ENCODE results near the gene SH3GL1. TPM values are rescaled to one million over a fixed set of nuclear protein-coding genes. Genes with fewer than 3 reads are reported as not detected.

SH3GL1 gene
- polyA plus RNA-seq, 1 donor (not counting 4 experiments of a cell fraction or from before 2014, with no cell fraction given): 47.4 TPM

GRCh38 chr19:4423416-4424126 is 23.2 kb upstream of the SH3GL1 start:
- H3K27me3 ChIP-seq (ENCODE audit: control insufficient read depth, extremely low read depth, insufficient read depth, low read length): no peaks in the 10 kb centered on the region
- no peak overlapping the region for H2AFZ ChIP-seq (ENCODE audit: control insufficient read depth, low read length)
- no peak overlapping the region for H3K4me3 ChIP-seq (ENCODE audit: control insufficient read depth in 2 of 3, extremely low read depth in 1 of 3, insufficient read depth in 2 of 3, low read depth in 1 of 3, low read length in 3 of 3)
- no peaks in the 10 kb centered on the region for H3K9me1 ChIP-seq (ENCODE audit: control insufficient read depth, extremely low read depth, insufficient read depth, low read length)
- dilution Hi-C loops (cut with MboI; ENCODE audit: extremely low pct_ligation_motif_present, low sequenced_read_pairs): no loop called here
- DNase-seq (ENCODE audit: low read depth, low spot score) (no peak), FAIRE-seq (no peak)
- no peaks in the 10 kb centered on the region for H4K20me1 ChIP-seq (ENCODE audit: control insufficient read depth, extremely low read depth, insufficient read depth, low read length)
- H3K79me2 ChIP-seq (ENCODE audit: control insufficient read depth, insufficient read depth, low read length): no peaks in the 10 kb centered on the region
- H3K9ac ChIP-seq (ENCODE audit: control insufficient read depth, extremely low read depth, insufficient read depth, low read length): no peak overlapping the region
- H3K27ac ChIP-seq (ENCODE audit: control insufficient read depth, insufficient read depth, low read length): no peak overlapping the region
- H3K9me3 ChIP-seq (ENCODE audit: control insufficient read depth, low read depth, low read length): no peaks in the 10 kb centered on the region
- H3K36me3 ChIP-seq (ENCODE audit: control insufficient read depth in 2 of 2, extremely low read depth in 1 of 2, insufficient read depth in 2 of 2, low read length in 2 of 2): peaks cover 7 to 22% of the 10 kb centered on the region in 2 experiments
- TF ChIP-seq CTCF (optimal IDR thresholded peaks at IDR 0.05 in 1 of 3, IDR thresholded peaks at IDR 0.05 in 1 of 3, conservative IDR thresholded peaks at IDR 0.05 in 1 of 3; ENCODE audit: extremely low read depth in 1 of 3, insufficient read depth in 2 of 3, low read length in 3 of 3): no peak
- no peak for TF ChIP-seq EZH2 (IDR thresholded peaks at IDR 0.05; ENCODE audit: low read length)
- H3K4me1 ChIP-seq (ENCODE audit: control insufficient read depth, extremely low read depth, insufficient read depth, low read length): peaks cover 9% of the 10 kb centered on the region
- no peak overlapping the region for H3K4me2 ChIP-seq (ENCODE audit: control insufficient read depth, extremely low read depth, insufficient read depth, low read depth, low read length)

GRCh38 chr19:4416268-4416667 is 15.9 kb upstream of the SH3GL1 start:
- Histone ChIP-seq H2AFZ (ENCODE audit: control insufficient read depth, low read length) (no peak overlapping the region), H3K79me2 (ENCODE audit: control insufficient read depth, insufficient read depth, low read length) (peaks cover 24% of the 10 kb centered on the region), H3K4me2 (ENCODE audit: control insufficient read depth, extremely low read depth, insufficient read depth, low read depth, low read length) (no peak overlapping the region), H3K27ac (ENCODE audit: control insufficient read depth, insufficient read depth, low read length) (no peak overlapping the region), H3K36me3 (ENCODE audit: control insufficient read depth in 2 of 2, extremely low read depth in 1 of 2, insufficient read depth in 2 of 2, low read length in 2 of 2) (peaks cover 3 to 8% of the 10 kb centered on the region in 2 experiments), H3K27me3 (ENCODE audit: control insufficient read depth, extremely low read depth, insufficient read depth, low read length) (no peaks in the 10 kb centered on the region), H3K4me3 (ENCODE audit: control insufficient read depth in 2 of 3, extremely low read depth in 1 of 3, insufficient read depth in 2 of 3, low read depth in 1 of 3, low read length in 3 of 3) (no peak overlapping the region), H3K4me1 (ENCODE audit: control insufficient read depth, extremely low read depth, insufficient read depth, low read length) (peaks cover 9% of the 10 kb centered on the region), H3K9me3 (ENCODE audit: control insufficient read depth, low read depth, low read length) (no peaks in the 10 kb centered on the region), H4K20me1 (ENCODE audit: control insufficient read depth, extremely low read depth, insufficient read depth, low read length) (no peaks in the 10 kb centered on the region), H3K9ac (ENCODE audit: control insufficient read depth, extremely low read depth, insufficient read depth, low read length) (no peak overlapping the region), H3K9me1 (ENCODE audit: control insufficient read depth, extremely low read depth, insufficient read depth, low read length) (no peaks in the 10 kb centered on the region)
- dilution Hi-C loops (cut with MboI; ENCODE audit: extremely low pct_ligation_motif_present, low sequenced_read_pairs): no loop called here
- FAIRE-seq (no peak), DNase-seq (ENCODE audit: low read depth, low spot score) (no peak)
- no peak for TF ChIP-seq CTCF (optimal IDR thresholded peaks at IDR 0.05 in 1 of 3, IDR thresholded peaks at IDR 0.05 in 1 of 3, conservative IDR thresholded peaks at IDR 0.05 in 1 of 3; ENCODE audit: extremely low read depth in 1 of 3, insufficient read depth in 2 of 3, low read length in 3 of 3)
- no peak for TF ChIP-seq EZH2 (IDR thresholded peaks at IDR 0.05; ENCODE audit: low read length)

Data from keratinocyte (primary cell).